ES-I3 (cell line): ENCODE measurements around the gene KLF14.

Source experiments
- H3K36me3 ChIP-seq: 2 replicates; pipeline ENCODE4 v1.6.1; 2013; ENCODE audit warnings: mild to moderate bottlenecking, low read length, control low read depth, moderate library complexity; ENCODE audit not compliant: insufficient read depth
- H3K4me1 ChIP-seq: 2 replicates; pipeline ENCODE4 v1.6.1; 2013; ENCODE audit warnings: mild to moderate bottlenecking, control low read depth, low read length; ENCODE audit not compliant: insufficient read depth
- H3K9ac ChIP-seq: 2 replicates; pipeline ENCODE4 v1.6.1; 2013; ENCODE audit warnings: low read depth, mild to moderate bottlenecking, low read length, moderate library complexity
- H3K9me3 ChIP-seq: 2 replicates; pipeline ENCODE4 v1.6.1; 2013; ENCODE audit warnings: mild to moderate bottlenecking, low read length, moderate library complexity; ENCODE audit not compliant: control insufficient read depth, insufficient read depth

The KLF14 gene

GRCh38 chr7:130736298-130736900 lies 2.4 kb upstream of the KLF14 start:
- Histone ChIP-seq H3K4me1 (0 out of 2 replicates have a peak, but pooled peaks cover 4% of the 10 kb centered on the region), H3K9ac (no peak overlapping the region), H3K36me3 (no peaks in the 10 kb centered on the region), H3K9me3 (peaks cover 9% of the 10 kb centered on the region; the same call in 1 of the 2 replicates)

DNA sequence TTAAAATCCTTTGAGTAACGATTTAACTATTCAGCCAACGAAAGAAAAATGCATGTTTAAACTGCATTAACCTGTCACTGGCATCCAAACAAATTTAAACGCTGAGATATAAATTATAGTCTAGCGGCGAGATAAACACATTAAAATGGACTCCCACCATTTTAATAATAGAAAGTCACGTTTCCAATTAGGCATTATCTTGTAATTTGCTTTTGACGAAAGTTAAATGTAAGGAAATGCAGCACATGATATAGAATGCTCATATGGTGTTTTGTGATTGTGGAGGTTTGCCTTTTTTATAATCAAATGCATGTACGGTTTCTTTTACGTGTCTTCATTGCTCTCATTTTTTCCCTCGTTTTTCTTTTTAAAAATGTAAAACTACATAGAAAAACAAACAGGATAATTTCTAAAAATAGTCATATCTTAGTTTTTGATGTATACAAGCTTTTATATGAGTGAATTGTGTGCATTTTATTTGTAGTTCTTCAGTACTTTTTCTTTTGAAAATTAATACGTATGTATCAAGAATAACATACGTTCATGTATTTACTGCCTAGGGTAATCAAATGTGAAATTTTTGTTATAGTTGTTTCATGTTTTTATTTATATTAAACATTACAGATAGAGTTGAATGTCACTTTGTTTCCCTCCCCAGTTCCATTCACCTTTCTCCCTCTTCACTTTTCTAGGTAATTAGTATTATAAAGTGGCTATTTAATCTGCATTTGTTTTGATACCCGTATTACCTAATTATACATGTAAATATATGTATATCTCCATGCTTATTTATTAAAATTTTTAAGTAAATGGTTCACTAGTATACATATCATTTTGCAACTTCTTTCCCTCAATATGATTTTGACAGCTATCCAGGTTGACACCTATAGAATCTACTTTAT lies 1.1 kb upstream of the KLF14 start:
- peaks cover 9% of the 10 kb centered on the region; the same call in 1 of the 2 replicates for H3K9me3 ChIP-seq
- H3K9ac ChIP-seq, result peak overlapping the region; percentile 61; the same call in 1 of the 2 replicates
- 0 out of 2 replicates have a peak, but pooled peaks cover 4% of the 10 kb centered on the region for H3K4me1 ChIP-seq
- H3K36me3 ChIP-seq, result no peaks in the 10 kb centered on the region

- Histone ChIP-seq H3K9me3 (peaks cover 9% of the 10 kb centered on the region; the same call in 1 of the 2 replicates), H3K9ac (peak overlapping the region; percentile 50; the same call in 1 of the 2 replicates), H3K36me3 (no peaks in the 10 kb centered on the region), H3K4me1 (0 out of 2 replicates have a peak, but pooled peaks cover 4% of the 10 kb centered on the region)
Measured at GRCh38 chr7:130732980-130733930, 752 bp downstream of the KLF14 start.

GRCh38 chr7:130723784-130724183 lies 10.2 kb downstream of the KLF14 start:
- Histone ChIP-seq H3K9ac (no peak overlapping the region), H3K36me3 (no peaks in the 10 kb centered on the region), H3K4me1 (0 out of 2 replicates have a peak, but pooled peaks cover 5% of the 10 kb centered on the region), H3K9me3 (no peaks in the 10 kb centered on the region)

DNA sequence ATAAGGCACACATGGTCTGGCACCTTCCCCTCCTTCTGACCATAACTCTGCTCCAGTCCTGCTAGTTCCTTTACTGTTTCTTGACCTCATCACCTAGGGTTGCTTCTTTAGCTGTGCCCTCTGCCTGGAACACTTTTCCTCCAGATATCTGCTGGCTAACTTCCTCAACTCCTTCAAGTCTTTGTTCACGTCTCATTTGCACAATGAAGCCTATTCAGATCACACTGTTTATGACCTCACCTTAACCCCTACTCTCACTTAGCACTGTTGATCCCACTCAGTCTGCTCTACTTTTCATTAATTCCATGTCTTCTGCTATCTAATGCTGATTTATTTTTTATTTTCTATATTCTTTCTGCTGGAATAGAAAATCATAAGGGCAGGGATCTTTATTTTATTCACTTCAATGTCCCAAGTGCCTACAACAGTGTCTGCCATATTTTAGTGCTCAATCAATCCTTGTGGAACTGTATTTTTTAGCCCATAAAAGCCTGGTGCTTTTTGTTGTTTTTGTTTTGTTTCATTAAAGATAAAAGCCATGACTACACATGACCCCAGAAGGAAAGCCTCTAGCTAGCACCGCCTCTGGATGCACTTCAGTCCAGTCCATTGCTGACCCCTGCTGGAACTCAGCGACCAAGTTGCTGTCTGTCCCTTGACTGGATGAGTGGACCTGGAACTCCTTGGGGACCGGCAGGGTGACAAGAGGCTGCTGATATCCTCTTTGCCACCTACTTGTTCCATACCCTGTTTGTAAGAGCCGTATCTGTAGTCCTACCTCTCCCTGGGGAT lies 12.3 kb downstream of the KLF14 start:
- Histone ChIP-seq H3K9me3 (no peaks in the 10 kb centered on the region), H3K4me1 (0 out of 2 replicates have a peak, but pooled peaks cover 5% of the 10 kb centered on the region), H3K9ac (no peak overlapping the region), H3K36me3 (no peaks in the 10 kb centered on the region)

- Histone ChIP-seq H3K9ac (no peak overlapping the region), H3K9me3 (no peaks in the 10 kb centered on the region), H3K36me3 (no peaks in the 10 kb centered on the region), H3K4me1 (0 out of 2 replicates have a peak, but pooled peaks cover 5% of the 10 kb centered on the region)
Measured at GRCh38 chr7:130719541-130719940, 14.5 kb downstream of the KLF14 start.

DNA sequence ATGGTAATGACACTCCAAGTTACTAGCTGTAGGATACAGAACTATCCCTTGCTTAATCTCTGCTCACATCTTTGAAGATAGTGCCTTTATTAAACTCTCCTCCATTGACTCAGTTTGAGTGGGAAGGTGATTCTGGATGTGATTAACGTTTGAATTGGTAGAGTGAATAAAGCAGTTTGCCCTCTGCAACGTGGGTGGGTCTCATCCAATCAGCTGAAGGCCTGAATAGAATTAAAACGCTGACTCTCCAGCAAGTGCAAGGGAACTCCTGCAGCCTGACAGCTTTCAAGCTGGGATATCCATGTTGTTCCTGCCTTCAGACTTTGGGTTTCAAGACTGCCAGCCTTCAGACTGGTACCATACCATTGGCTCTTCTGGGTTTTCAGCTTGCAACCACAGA lies 21.6 kb downstream of the KLF14 start:
- Histone ChIP-seq H3K4me1 (no peaks in the 10 kb centered on the region), H3K9me3 (no peaks in the 10 kb centered on the region), H3K9ac (no peak overlapping the region), H3K36me3 (no peaks in the 10 kb centered on the region)

- Histone ChIP-seq H3K36me3 (no peaks in the 10 kb centered on the region), H3K9ac (no peak overlapping the region), H3K4me1 (no peaks in the 10 kb centered on the region), H3K9me3 (peaks cover 7% of the 10 kb centered on the region)
Measured at GRCh38 chr7:130708766-130709165, 25.2 kb downstream of the KLF14 start.

DNA sequence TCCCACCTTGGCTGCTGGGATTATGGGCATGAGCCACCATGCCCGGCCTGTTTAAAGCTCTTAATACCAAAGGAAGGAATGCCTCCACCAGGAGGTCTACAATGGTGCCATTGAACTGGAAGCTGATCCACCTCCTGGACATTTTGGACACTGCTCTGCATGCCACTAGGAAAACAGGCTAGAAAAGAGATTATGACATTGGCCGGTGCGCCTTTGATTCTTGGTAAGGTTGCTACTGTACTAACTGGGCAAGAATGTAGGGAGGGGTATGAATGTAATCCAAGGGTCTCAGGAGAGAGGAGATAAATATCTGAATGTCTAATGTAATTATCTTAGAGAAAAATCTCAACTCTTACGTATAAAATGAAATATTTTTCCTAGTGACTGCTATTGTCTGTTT lies 26.0 kb downstream of the KLF14 start:
- H3K4me1 ChIP-seq, result no peaks in the 10 kb centered on the region
- H3K9me3 ChIP-seq, result peaks cover 7% of the 10 kb centered on the region
- no peaks in the 10 kb centered on the region for H3K36me3 ChIP-seq
- H3K9ac ChIP-seq, result no peak overlapping the region

- Histone ChIP-seq H3K36me3 (no peaks in the 10 kb centered on the region), H3K4me1 (no peaks in the 10 kb centered on the region), H3K9ac (no peak overlapping the region)
Measured at GRCh38 chr7:130703851-130704250, 30.2 kb downstream of the KLF14 start.

DNA sequence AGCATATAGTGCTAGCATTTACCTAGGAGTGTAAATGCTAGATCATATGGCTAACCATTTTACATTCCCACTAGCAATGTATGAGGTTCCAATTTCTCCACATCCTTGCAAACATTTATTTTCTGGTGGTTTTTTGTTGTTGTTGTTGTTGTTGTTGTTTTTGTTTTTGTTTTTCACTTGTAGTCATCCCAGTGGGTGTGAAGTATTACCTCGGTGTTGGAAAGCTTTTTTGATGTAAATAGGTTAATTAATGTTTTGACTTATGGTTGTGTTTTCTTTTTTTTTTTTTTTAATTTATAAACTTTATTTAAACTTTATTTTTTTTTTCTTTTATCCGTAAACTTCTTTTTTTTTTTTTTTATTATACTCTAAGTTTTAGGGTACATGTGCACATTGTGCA lies 32.4 kb downstream of the KLF14 start:
- H3K4me1 ChIP-seq, result no peaks in the 10 kb centered on the region
- H3K9ac ChIP-seq, result no peak overlapping the region
- peaks cover 6% of the 10 kb centered on the region for H3K9me3 ChIP-seq
- H3K36me3 ChIP-seq, result no peaks in the 10 kb centered on the region

More at GRCh38 chr7:130703851-130704250, 30.2 kb downstream of the KLF14 start:
- peaks cover 7% of the 10 kb centered on the region for H3K9me3 ChIP-seq

- H3K4me1 ChIP-seq, result no peaks in the 10 kb centered on the region
- H3K9ac ChIP-seq, result no peak overlapping the region
- no peaks in the 10 kb centered on the region for H3K36me3 ChIP-seq
- H3K9me3 ChIP-seq, result no peaks in the 10 kb centered on the region
Measured at GRCh38 chr7:130700760-130701159, 33.2 kb downstream of the KLF14 start.

DNA sequence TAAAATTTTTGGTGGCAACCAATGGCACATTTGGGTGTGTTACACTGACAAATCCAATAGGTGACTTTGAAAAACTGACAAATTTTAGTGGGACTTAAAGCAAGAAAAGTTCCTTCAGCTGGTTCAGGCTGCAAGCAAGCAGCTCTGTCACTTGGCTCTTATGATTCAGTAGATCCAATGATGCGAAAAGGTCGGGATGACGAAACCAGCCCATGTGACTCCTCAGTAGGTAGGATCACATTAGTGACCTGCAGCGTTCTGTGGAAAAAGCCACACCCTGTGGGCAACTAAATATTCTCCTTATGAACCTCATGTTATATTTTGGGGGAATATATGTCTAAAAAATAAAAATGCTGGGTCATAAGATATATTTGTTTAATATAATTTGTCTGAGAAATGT lies 34.3 kb downstream of the KLF14 start:
- no peaks in the 10 kb centered on the region for H3K9me3 ChIP-seq
- H3K9ac ChIP-seq, result no peak overlapping the region
- no peaks in the 10 kb centered on the region for H3K4me1 ChIP-seq
- H3K36me3 ChIP-seq, result no peaks in the 10 kb centered on the region
